HG03565 (cell line): ENCODE data around the gene TJP3.

Source experiments
- ATAC-seq: cut with Tn5 transposase; IDR thresholded peaks from one replicate; pipeline ENCODE4 v1.9.1; 2021; ENCODE audit warnings: mild to moderate bottlenecking, moderate library complexity; ENCODE audit not compliant: unreplicated experiment

Gene TJP3

DNA sequence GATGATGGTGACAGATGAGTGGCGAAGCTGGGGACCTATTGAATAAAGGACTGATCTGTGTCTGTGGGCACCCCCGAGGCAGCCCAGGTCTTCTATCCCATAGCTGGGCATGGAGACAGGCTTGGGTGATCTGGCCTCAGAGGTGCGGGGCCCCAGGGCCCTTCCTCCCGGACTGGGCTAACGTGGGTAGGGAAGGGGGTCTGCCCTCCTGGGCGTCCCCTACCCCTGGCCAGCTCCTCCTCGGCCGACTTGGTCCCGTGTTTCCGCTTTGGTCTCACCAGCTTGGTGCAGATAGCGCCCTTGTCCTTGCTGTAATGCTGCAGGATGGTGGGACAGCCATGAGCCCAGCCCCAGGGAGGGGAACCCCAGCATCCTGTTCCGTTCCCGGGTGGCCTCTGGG is 74.7 kb downstream of the TJP3 start:
- no peak for ATAC-seq

- no peak for ATAC-seq
Measured at GRCh38 chr19:3783660-3784584, 75.7 kb downstream of the TJP3 start.

DNA sequence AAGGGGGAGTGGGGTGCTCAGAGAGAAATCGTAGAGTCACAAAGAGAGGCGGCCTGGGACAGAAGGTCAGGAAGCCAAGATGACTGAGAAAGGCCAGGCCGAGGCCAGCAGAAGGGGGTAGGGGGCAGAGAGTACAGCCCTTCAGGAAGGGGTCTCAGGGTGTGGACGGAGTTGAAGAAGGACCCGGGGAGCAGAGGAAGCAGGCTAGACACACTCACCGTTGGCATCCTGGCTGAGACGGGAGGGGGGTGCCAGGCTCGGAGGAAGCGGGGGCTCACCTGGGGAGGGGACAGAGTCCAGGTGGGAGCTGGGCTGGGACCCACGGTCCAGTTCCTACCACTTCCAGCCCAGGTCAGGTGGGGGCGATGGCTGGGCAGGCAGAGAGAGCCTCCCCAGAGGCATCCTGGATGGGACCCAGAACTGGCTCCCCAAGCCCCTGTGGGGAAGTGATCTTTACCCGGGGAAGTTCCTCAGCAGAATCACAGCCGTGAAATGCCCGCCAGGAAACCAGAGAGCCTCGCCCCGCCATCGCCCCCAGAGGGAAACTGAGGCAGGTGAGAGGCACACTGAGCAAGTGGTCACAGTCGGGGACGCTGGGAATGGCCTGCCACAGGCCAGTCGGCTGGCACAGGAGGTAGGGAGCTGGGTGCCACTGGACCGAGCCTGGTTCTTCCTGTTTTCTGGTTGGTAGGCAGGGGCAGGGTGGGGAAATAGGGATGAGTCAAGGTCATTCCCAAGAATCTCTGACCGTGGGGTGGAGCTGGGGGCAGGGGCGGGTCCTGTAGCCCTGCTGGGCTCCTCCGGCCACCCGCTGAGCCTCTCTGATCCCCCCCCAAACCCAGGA is 76.6 kb downstream of the TJP3 start:
- ATAC-seq = no peak

DNA sequence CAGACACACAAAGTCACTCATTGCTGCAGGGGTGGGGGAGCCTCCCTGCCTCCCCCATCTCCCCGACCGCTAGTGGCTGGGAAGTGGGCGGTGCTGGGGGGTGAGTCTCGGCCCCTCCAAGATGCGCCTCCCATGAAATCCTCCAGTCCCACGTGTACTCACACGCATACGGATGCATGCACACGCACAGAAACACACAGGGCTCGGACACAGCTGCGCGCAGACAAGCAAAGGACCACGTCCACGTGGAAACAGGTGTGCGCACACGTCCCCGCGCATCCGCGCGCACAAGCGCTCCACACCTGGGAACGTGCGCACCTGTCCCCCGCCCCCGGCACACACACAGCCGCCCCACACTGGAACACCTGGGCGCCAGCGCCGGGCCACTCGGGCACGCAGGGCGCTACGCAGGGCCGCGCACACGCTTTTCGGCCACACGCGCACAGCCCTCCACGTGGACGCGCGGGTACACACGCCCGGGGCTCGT is 77.3 kb downstream of the TJP3 start:
- ATAC-seq = no peak

GRCh38 chr19:3785938-3786824 is 78.0 kb downstream of the TJP3 start, which contains the start of gene MATK:
MATK (minus strand) TSS chr19:3786381; CDS start chr19:3785135, 1,246 bp downstream.
- no peak for ATAC-seq

DNA sequence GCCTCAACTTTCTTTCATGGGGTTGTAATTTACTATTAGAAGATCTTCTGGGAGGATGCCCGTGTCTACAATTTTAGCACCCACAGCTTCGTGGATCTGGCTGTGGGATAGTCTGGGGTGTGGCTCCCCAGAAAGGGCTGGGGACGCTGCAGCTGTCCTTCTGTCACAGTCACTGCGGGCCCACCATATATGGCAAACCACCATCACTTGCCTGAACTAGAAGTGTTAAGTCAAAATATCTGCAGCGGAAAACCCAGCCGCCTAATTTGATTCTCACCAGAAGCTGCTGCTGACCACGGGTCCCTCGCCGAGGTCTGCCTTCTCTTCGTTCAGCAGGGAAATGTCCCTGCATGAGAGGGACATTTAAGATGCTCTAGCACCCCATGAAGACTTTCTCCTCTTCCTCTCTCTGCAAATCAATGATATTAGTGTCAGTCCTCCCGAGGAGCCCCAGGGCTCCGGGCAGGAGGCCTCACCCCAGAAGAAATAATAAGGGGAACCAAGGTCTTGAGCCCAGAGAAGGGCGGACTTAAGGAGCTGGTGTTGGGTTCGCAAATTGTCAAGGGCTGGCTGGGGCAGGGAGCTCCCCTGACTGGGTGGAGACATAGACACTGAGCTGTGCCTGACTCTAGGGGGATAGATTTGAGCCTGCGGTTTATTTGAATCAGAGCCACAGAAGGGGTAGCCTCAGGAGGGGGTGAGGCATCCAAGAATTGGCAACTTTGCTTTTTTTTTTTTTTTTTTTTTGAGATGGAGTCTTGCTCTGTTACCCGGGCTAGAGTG is 81.0 kb downstream of the TJP3 start:
- no peak for ATAC-seq

GRCh38 chr19:3790209-3790734 is 82.1 kb downstream of the TJP3 start:
- ATAC-seq = no peak

GRCh38 chr19:3790941-3791340 is 82.8 kb downstream of the TJP3 start:
- ATAC-seq = no peak

DNA sequence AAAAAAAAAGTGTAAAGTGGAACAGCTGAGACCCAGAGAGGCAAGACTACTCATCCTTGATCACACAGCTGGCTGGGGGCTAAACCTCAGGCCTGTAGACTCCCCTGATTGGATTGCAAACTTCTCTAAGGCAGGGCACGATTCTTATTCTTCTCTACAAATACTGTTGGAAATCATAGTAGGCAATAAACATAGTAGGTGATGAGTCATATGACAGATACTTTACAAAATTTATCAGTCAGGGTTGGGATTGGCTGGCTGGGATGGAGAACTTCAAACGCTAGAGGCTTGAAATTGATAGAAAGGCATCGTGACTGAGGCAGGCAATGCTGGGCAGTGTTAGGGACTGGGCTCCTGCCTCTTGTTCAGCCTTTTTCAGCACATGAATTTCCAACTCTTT is 83.9 kb downstream of the TJP3 start:
- ATAC-seq = no peak

DNA sequence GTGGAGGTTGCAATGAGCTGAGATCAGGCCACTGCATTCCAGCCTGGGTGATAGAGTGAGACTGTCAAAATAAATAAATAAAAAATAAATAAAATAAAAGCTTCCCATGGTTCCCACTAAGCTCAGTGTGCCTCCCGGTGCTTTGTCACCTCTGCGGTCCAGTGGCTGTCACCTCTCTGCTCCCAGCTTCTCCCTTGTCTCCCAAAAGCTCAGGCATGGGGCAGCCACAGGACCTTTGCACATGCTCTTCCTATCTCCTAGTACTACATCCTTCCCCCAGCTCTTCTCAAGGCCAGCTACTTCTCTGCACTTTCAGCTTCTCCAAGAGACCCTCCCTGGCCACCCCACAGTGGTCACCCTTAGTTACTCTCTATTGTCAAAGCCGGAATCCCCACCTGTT is 85.6 kb downstream of the TJP3 start:
- no peak for ATAC-seq

DNA sequence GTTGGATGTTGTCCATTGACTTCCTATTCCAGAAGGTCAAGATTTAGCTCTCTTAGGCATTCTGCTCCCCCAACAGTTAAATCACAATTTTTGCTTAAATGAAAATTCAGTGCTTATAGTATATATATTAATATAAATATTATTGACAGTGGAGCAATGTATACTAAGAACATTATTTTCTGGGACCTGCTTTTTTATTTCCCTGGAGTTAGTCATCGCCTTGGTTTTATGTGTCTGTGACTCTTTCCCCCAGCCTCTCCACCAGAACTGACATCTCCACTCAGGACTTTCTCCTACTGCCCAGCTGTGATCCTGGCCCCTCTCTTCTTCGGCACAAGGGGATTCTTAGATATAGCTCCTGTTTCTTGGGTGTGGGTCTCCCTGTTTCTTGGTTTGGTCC is 88.2 kb downstream of the TJP3 start:
- ATAC-seq = no peak

- ATAC-seq = no peak
Measured at GRCh38 chr19:3798137-3798536, 90.0 kb downstream of the TJP3 start.
